DOHH2 (cell line): ENCODE results near the gene AKNA.

Source experiments
- EZH2phosphoT487 ChIP-seq: fragments of 200-600 bp; sonication (generic); IDR thresholded peaks from 2 replicates; pipeline ENCODE4 v1.6.1; 2017; ENCODE audit warnings: borderline replicate concordance, mild to moderate bottlenecking, antibody characterized with exemption, low read length, moderate library complexity, mixed read lengths
- TF ChIP-seq, protein P1 (sequence below): fragments of 200-600 bp; sonication (generic); IDR thresholded peaks from one replicate; pipeline ENCODE4 v1.5.1; 2014; ENCODE audit warnings: antibody characterized with exemption, mild to moderate bottlenecking, low read depth, low read length; ENCODE audit not compliant: poor library complexity, severe bottlenecking

DNA sequence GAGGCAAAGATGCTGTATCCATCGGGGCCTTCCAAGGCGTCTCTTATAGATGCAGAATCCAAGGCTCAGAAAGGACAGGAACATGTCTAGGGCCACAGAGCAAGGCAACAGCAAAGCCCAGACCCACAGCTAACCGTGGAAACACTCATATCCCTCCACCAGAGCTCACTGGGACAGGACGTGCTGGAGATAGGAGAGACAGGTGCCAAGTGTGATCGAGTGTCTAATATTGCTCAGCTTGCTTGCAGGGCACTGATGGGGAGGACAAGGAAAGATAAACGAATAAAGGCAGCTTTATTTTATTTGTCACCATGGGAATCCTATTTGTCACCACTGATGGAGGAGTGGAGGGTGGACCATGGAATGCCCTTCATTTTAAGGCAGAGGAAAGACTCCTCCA, 44.0 kb upstream of the AKNA start:
- TF ChIP-seq, protein P1, sequence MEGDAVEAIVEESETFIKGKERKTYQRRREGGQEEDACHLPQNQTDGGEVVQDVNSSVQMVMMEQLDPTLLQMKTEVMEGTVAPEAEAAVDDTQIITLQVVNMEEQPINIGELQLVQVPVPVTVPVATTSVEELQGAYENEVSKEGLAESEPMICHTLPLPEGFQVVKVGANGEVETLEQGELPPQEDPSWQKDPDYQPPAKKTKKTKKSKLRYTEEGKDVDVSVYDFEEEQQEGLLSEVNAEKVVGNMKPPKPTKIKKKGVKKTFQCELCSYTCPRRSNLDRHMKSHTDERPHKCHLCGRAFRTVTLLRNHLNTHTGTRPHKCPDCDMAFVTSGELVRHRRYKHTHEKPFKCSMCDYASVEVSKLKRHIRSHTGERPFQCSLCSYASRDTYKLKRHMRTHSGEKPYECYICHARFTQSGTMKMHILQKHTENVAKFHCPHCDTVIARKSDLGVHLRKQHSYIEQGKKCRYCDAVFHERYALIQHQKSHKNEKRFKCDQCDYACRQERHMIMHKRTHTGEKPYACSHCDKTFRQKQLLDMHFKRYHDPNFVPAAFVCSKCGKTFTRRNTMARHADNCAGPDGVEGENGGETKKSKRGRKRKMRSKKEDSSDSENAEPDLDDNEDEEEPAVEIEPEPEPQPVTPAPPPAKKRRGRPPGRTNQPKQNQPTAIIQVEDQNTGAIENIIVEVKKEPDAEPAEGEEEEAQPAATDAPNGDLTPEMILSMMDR, result no peak
- no peak for TF ChIP-seq EZH2phosphoT487
